ENCODE results near the gene C17orf114.

C17orf114 gene

GRCh38 chr17:4785311-4786105 lies 16.6 kb downstream of the C17orf114 start:
- Histone ChIP-seq H3K36me3 (replicated peaks; ENCODE audit: low read depth, low read length) (no peaks in the 10 kb centered on the region), H4K20me1 (ENCODE audit: insufficient read depth, low read length) (no peaks in the 10 kb centered on the region), H3K9me3 (ENCODE audit: insufficient read depth, low read length) (no peaks in the 10 kb centered on the region), H3K4me1 (ENCODE audit: low read length) (no peaks in the 10 kb centered on the region), H3K4me3 (ENCODE audit: low read length) (no peak overlapping the region), H3K27ac (ENCODE audit: low read length) (no peak overlapping the region), H3K27me3 (ENCODE audit: low read depth, low read length) (no peaks in the 10 kb centered on the region), H3K9ac (ENCODE audit: low read length) (no peak overlapping the region), H3K4me2 (ENCODE audit: low read length) (no peak overlapping the region), H3K79me2 (ENCODE audit: low read length) (no peaks in the 10 kb centered on the region), H2AFZ (ENCODE audit: low read depth, low read length) (no peak overlapping the region)
- TF ChIP-seq CTCF (IDR thresholded peaks at IDR 0.05; ENCODE audit: low read depth, low read length) (no peak), EZH2phosphoT487 (IDR thresholded peaks at IDR 0.05; ENCODE audit: low read depth) (no peak)

GRCh38 chr17:4782652-4783051 lies 19.5 kb downstream of the C17orf114 start:
- no peak overlapping the region for H3K9ac ChIP-seq (ENCODE audit: low read length)
- H3K27me3 ChIP-seq (ENCODE audit: low read depth, low read length), result no peaks in the 10 kb centered on the region
- no peak overlapping the region for H2AFZ ChIP-seq (ENCODE audit: low read depth, low read length)
- H3K4me3 ChIP-seq (ENCODE audit: low read length), result no peak overlapping the region
- H3K36me3 ChIP-seq (replicated peaks; ENCODE audit: low read depth, low read length), result no peaks in the 10 kb centered on the region
- H3K4me2 ChIP-seq (ENCODE audit: low read length), result no peak overlapping the region
- H3K79me2 ChIP-seq (ENCODE audit: low read length), result no peaks in the 10 kb centered on the region
- H3K9me3 ChIP-seq (ENCODE audit: insufficient read depth, low read length), result no peaks in the 10 kb centered on the region
- no peaks in the 10 kb centered on the region for H3K4me1 ChIP-seq (ENCODE audit: low read length)
- H3K27ac ChIP-seq (ENCODE audit: low read length), result no peak overlapping the region
- TF ChIP-seq EZH2phosphoT487 (IDR thresholded peaks at IDR 0.05; ENCODE audit: low read depth) (no peak), CTCF (IDR thresholded peaks at IDR 0.05; ENCODE audit: low read depth, low read length) (no peak)
- no peaks in the 10 kb centered on the region for H4K20me1 ChIP-seq (ENCODE audit: insufficient read depth, low read length)

- Histone ChIP-seq H3K79me2 (ENCODE audit: low read length) (no peaks in the 10 kb centered on the region), H3K9me3 (ENCODE audit: insufficient read depth, low read length) (no peaks in the 10 kb centered on the region), H3K27me3 (ENCODE audit: low read depth, low read length) (no peaks in the 10 kb centered on the region), H3K27ac (ENCODE audit: low read length) (no peak overlapping the region), H3K9ac (ENCODE audit: low read length) (no peak overlapping the region), H3K4me3 (ENCODE audit: low read length) (no peak overlapping the region), H3K36me3 (replicated peaks; ENCODE audit: low read depth, low read length) (no peaks in the 10 kb centered on the region), H2AFZ (ENCODE audit: low read depth, low read length) (no peak overlapping the region), H3K4me1 (ENCODE audit: low read length) (no peaks in the 10 kb centered on the region), H4K20me1 (ENCODE audit: insufficient read depth, low read length) (no peaks in the 10 kb centered on the region), H3K4me2 (ENCODE audit: low read length) (no peak overlapping the region)
- no peak for TF ChIP-seq EZH2phosphoT487 (IDR thresholded peaks at IDR 0.05; ENCODE audit: low read depth)
These were observed 21.7 kb downstream of the C17orf114 start for GRCh38 chr17:4780325-4780955.

GRCh38 chr17:4777969-4778760 lies 24.0 kb downstream of the C17orf114 start:
- H4K20me1 ChIP-seq (ENCODE audit: insufficient read depth, low read length), result no peaks in the 10 kb centered on the region
- H3K79me2 ChIP-seq (ENCODE audit: low read length), result no peaks in the 10 kb centered on the region
- no peak overlapping the region for H2AFZ ChIP-seq (ENCODE audit: low read depth, low read length)
- TF ChIP-seq CTCF (IDR thresholded peaks at IDR 0.05; ENCODE audit: low read depth, low read length) (no peak), EZH2phosphoT487 (IDR thresholded peaks at IDR 0.05; ENCODE audit: low read depth) (no peak)
- no peak overlapping the region for H3K9ac ChIP-seq (ENCODE audit: low read length)
- H3K9me3 ChIP-seq (ENCODE audit: insufficient read depth, low read length), result no peaks in the 10 kb centered on the region
- no peak overlapping the region for H3K4me3 ChIP-seq (ENCODE audit: low read length)
- H3K27me3 ChIP-seq (ENCODE audit: low read depth, low read length), result no peaks in the 10 kb centered on the region
- H3K36me3 ChIP-seq (replicated peaks; ENCODE audit: low read depth, low read length), result no peaks in the 10 kb centered on the region
- H3K27ac ChIP-seq (ENCODE audit: low read length), result no peak overlapping the region
- H3K4me2 ChIP-seq (ENCODE audit: low read length), result no peak overlapping the region
- H3K4me1 ChIP-seq (ENCODE audit: low read length), result no peaks in the 10 kb centered on the region
